NCI-H1105 treated with DMSO at 0.1 percent for 48 hours (cell line): ENCODE results near the gene C11orf52.
"Not testable (repeated sequence)": the region's sequence is repeated elsewhere in the genome, so short reads cannot be mapped to it uniquely, and the experiment has no call there.

Source experiments
- DNase-seq: peaks from one replicate; lab custom pipeline; 2025; lab: John Stamatoyannopoulos, UW

C11orf52 gene, protein sequence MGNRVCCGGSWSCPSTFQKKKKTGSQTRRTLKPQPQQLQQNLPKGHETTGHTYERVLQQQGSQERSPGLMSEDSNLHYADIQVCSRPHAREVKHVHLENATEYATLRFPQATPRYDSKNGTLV

DNA sequence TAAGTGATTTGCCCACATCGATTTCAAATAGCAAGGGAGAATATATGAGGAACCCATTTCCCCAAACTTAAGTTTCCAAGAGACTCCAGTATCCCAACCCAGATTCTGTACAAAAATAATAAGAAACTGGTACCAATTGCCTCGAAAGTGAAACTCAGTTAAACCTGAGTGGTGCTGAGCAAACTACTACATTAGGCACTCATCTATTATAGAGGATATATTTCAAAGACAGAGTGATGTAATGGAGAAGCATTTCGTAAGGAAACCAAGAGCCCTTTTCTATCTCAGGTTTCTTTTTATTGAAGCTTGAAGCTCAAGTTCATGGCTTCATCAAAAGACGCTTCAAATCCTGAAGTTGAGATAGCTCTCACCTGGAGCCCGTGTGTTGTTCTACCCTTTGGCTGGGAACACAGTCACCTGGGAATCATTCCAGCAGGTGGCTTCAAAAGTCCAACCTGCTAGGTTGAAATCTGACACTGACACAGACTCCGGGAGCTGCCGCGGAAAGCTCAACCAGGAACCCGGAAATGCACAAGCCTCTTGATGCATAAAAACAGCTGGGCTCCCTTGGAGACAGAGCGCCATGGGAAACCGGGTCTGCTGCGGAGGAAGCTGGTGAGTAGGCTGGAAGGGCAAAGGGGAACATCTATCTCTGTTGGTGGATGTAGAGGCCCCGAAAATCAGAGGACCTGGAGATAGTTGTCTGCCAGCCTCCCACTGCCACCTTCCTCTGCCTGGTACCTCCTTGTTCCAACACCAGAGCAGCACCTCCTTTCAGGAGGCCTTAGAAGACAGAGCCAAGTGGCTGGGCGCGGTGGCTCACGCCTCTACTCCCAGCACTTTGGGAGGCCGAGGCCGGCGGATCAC is at the start of gene C11orf52:
TSS of gene C11orf52 (plus strand) at position 524 of the 867 bp plus-strand sequence. CDS start at position 584, 60 bp downstream.
- DNase-seq: peak; percentile 94

DNA sequence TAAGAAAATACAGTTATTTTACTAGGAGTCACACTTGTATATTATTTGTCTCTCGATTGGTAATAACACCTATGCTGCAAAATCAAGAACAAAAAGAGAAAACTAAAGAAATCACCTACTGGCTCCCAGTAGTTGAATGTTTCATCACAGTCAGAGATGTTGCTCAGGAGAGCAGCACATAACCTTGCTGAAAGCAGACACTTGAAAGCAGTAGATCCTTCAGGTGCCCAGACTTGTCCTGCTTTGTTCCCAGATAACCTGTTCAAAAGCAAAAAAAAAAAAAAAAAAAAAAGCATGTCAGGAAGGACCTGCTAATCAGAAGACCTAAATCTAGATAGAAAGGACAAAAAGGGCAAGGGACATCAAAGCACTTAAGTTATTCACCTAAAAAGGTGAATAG is 48.6 kb upstream of the C11orf52 start:
- peak; percentile 12 for DNase-seq

DNA sequence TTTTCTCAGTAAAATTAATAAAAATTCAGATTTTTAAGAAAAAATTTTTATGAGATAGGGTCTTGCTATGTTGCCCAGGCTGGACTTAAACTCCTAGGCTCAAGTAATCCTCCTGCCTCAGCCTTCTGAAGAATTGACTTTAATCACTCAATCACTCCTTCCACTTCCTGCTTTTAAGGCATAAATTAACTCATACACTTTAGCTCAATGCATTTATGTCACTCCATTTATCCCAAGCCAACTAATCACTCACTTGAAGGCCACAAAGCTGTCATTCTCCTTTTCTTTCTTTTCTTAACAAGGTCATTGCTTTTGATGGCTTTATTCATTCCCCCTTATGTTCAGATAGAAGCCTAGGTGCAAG is 48.2 kb upstream of the C11orf52 start:
- DNase-seq: no peak

DNA sequence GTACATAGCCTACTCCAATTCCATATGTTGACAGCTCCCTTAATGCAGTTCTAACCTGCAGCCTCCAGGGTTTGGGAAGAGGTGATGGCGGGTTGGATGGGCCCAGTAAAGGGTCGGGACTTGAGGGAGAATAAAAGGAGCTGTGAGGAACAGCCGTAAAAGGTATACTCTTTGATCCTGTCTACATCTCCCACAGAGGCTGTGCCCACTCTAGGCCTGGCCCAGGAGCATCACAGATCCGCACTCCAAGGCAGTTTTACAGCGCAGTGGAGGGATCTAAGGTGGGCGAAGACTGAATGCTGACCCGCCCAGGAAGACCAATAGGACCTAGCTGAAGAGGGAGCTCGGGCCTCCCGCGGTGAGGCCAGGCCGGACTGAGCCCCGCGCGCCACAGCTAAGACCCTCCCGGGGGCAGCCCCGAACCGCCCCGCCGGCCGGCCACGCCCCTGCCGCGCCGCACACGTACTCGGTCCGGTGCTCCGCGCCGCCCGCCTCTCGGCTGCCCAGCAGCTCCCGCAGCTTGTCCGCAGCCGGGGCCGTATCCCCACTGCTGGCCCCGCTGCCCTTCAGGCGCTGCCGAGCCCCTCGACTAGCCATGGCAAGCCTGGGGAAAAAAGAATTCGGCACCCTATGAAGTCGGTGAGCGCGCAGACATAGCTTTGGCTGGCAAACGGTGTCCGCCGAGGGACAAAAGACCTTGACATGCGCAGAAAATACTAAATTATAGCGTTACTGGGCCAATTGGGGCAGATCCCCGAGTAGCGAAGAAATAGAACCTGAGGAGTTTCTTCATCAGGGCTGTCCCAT is 47.6 kb upstream of the C11orf52 start, which contains the start of gene ALG9:
TSS of gene ALG9 (minus strand) at position 696 of the 807 bp plus-strand sequence. CDS start at position 597, 99 bp downstream.
- DNase-seq: peak; percentile 85

DNA sequence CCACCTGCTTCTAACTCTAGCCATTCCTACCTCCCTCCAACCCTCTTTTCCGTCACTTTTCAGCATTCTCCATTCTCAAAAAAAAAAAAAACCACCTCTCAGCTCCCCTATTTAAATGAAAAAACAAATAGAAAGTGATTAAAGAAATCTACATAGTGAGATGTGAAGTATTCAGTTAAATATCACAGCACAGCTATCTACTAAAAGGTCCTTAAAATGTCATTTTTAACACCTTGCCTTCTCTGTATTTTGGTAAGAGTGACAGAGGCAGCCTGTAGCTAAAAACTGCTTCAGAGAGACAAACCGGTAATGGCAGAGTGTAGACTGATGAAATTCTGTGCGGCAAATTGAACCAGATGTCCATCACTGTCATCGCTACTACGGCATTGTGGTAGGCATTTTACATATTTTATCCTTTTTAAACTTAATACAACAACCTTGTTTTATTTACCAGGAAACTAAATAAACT is 47.0 kb upstream of the C11orf52 start:
- no peak for DNase-seq

DNA sequence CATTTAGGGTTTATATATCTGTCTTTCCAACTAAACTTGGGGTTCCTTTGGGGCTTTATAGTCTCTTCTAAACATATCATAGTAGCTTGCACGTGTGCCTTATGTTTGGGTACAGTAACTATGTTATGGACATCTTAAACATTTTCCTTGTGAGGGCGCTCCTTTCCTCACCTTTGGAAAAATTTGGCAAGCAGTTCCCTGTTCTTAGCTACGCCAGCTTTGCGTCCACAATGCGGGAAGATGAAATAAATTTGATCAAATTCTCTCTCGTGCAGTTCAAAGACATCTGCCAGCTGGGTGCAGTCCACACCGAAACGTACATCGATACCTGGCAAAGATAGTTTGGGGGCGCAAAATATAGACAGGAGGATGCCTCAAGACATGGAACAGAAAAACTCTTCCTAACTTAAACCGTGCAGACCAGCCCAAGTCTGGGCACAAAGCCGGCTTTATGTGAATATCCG is 40.3 kb upstream of the C11orf52 start:
- DNase-seq: peak; percentile 70

DNA sequence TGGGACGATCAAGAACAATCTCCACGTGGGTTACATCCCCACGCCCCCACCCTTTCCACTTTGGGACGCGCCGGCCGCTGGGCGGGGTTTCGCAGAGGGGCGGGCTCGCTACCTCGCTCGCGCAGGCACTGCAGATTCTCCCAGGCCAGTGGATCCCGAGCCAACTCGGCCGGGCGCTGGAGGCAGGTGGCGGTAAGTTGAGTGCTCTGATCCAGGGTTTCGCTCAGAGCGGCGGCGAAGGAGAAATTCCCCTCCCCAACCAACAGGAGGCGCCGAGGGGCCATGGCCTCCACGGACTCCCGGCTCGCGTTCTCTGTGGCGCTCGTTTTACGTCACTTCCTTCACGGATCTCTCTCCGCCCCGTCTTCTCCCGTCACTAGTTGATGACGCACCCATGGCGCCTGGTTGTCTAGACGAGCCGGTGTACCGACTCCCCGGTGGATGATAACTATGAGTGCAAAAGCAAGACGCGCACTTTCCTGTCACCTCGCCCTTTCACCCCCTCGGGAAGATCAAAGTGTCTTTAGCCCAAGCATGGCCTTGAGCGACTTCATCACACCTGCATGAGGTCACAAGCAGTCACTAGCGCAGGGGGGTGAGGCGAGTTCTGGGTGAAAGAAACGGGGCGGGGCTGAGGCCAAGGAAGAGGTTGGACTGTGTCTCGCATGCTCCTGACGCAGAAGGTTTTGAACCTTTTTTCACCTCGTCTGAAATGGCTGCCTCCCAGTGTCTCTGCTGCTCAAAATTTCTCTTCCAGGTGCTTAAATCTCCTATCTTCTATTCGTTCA is 39.7 kb upstream of the C11orf52 start, which contains the start of the genes CFAP68 and FDXACB1:
TSS of gene CFAP68 (plus strand) at position 693 of the 788 bp plus-strand sequence. CDS start at position 713, 20 bp downstream.
TSS of gene FDXACB1 (minus strand) at position 317 of the 788 bp plus-strand sequence. CDS start at position 284, 33 bp downstream.
- peak; percentile 99 for DNase-seq

DNA sequence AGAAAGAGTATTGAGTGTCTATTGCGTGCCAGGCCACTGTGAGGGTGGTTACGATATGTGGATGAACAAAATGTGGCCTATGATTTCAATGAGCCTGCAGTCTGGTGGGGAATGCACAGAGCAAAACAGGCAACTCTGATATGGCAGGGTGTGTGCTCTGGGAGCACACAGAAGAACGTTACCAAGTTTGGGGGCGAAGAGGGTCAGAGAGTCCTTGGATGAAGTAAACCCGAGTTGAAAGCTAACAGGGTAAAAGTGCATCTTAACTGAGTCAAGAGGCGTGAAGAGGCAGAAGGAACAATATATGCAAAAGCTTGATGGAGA is 39.1 kb upstream of the C11orf52 start:
- DNase-seq: no peak

DNA sequence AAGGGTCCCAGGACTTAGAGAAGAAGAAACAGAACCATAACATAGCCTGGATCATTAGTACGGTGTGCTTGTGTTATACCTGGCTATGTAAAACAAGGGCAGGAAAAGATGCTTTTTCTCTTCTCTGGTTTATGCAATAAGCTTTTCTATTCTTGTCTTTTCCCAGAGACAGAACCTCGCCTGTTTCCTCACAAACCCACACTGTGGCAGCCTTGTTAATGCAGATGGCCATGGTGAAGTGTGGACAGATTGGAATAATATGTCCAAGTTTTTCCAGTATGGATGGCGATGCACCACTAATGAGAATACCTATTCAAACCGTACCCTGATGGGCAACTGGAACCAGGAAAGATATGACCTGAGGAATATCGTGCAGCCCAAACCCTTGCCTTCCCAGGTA is 36.5 kb upstream of the C11orf52 start:
- DNase-seq: no peak

DNA sequence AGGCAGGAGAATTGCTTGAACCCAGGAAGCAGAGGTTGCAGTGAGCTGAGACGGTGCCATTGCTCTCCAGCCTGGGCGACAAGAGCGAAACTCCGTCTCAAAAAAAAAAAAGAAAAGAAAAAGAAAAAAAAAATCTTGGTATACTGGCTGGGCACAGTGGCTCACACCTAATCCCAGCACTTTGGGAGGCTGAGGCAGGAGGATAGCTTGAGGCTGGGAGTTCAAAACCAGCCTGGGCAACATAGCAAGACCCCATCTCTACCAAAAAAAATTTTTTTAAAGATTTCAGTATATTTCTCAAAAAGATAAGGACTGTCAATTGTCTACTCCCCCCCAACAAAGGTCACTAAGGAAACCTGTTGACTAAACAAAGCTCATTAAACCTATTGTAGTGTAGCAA is 33.7 kb upstream of the C11orf52 start:
- DNase-seq: not testable (repeated sequence)

DNA sequence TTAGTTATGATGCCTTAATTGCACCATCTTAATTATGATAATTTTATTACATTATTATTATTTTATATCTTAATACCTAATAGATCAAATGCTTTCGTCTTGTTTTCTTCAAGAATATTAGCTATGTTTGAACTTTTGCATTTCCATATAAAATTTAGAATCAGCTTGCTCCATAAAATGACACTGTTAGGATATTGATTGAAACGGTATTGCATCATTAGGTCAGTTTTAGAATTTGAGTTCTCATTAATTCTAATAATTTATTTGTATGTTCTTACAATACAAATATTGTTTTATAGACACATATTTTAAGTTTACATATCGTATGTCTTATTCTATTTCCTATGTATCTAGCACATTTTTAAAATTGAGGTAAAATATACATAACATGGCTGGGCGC is 32.7 kb upstream of the C11orf52 start:
- no peak for DNase-seq

DNA sequence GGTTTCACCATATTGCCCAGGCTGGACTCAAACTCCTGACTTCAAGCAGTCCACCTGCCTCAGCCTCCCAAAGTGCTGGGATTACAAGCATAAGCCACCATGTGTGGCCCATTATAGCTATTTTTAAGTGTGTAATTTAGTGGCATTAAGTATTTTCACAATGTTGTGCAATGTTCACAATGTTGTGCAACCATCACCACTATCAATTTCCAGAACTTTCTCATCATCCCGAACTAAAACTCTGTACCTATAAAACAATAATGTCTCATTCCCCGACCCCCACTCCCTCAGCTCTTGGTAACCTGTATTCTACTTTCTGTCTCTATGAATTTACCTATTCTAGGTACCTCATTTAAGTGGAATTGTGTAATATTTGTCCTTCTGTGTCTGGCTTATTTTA is 31.9 kb upstream of the C11orf52 start:
- no peak for DNase-seq

DNA sequence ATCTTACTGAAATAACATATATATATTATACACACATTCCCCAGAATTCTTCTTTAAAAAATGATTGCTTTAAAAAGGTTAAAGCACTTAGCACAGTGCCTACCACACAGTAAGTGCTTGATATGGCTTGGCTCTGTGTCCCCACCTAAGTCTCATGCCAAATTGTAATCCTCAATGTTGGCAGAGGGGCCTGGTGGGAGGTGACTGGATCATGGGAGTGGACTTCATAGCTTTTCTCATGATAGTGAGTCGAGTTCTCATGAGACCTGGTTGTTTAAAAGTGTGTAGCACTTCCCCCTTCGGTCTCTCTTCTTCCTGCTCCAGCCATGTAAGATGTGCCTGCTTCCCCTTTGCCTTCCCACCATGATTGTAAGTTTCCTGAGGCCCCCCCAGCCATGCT is 13.3 kb upstream of the C11orf52 start:
- no peak for DNase-seq

DNA sequence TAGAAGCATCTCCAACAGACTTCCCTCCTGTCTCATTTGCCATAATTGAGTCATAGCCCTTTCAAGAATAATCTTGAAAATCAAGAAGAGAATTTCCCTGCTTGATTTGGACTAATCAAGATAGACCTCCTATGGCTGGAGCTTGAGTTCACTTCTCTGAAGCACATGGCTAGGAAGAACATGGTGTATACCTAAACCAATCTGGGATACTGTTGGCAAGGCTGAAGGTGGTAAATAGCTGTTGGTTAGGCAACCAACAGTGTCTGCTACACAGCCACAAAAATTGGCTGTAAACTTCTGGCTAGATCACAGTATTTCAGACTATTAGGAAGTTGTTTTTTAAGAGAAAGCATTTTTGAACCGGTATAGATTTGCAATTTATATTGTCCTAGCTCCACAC is 12.0 kb upstream of the C11orf52 start:
- no peak for DNase-seq

DNA sequence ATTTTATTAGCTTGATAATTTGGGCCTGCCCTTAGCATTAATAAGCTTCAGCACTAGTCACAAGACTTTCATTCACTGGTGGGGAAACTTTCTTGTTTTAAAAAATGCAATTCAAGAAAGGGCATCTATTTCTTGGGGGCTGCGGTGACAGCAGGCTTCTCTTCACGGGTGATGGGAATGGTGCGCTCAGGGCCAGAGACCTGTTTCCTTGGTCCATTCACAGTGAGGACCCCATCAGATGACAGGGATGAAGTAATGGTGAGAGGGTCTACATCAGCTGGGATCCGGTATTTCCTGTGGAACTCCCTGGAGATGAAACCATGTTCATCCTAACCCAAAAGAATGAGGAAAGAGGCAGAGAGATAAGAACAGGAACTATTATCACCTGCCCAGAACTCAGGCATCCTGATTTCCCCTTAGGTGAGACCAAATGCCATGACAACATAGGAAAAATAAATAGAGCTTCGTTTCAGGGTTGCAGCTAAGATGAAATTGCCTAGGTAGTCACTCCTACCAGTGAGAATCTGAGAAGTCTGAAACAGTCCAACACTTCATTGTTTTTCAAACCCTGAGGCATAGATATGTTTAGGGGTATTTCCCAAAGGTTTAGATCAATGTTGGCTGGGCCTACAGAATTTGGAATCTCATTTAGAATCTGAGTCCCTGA is 9.9 kb upstream of the C11orf52 start:
- no peak for DNase-seq

DNA sequence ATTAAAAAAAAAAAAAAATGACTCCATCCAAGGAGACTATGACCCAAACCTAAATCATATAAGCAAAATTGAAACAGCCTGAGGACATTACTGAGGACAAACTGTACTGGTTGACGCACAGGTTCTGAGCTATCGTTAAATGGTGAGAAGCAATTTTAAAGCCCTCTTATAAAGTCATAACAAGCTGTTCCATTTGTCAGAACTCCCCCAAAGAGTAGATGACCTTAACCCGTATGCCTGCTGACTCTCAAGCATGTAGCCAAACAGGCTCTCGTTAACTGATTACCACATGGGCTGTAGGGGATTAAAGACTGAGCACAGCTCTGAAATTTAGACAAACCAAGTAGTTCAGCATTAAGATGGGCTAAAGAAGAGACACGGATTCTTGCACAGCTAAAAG is 9.3 kb upstream of the C11orf52 start:
- DNase-seq: no peak

DNA sequence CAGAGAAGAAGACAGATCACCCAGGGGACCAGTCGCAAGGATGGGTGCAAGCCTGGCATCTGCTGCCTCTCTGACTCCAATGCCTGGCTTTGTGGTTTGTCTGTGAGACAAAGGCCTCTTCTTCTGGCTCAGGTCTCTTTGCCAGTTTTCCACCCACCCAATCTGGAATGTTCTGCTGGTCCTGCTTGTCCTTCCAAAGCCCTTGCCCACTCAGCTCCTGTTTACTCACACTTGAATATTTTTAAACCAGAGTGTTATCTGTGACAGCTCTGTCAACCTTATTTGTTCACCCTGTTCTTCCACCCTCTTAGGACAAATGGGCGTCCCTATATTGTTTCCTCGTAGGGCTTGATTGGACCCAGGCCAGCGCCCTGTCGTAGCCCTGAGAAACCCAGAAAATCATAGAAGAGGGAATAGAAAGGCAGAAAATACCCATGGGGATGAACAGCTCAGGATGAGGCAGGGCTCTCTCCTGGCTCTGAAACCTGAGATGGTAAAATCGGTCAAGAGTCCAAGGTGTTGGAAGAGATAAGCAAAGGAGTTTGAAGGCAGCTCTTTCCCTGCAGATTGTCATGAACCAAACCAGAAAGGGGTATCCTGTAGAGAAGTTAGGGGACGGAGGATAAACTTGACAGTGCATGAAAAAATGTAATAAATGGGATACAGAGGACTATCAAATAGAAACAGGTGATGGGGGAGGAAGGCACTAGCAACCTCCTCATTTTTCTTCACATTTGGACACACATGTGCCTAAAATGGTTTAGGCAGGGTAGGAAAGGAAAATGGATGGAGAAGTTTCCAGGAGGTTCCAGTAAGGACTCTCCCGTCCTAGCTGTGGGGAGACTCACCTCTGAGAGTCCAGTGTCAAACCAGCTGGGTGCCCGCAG is 7.8 kb upstream of the C11orf52 start:
- no peak for DNase-seq

DNA sequence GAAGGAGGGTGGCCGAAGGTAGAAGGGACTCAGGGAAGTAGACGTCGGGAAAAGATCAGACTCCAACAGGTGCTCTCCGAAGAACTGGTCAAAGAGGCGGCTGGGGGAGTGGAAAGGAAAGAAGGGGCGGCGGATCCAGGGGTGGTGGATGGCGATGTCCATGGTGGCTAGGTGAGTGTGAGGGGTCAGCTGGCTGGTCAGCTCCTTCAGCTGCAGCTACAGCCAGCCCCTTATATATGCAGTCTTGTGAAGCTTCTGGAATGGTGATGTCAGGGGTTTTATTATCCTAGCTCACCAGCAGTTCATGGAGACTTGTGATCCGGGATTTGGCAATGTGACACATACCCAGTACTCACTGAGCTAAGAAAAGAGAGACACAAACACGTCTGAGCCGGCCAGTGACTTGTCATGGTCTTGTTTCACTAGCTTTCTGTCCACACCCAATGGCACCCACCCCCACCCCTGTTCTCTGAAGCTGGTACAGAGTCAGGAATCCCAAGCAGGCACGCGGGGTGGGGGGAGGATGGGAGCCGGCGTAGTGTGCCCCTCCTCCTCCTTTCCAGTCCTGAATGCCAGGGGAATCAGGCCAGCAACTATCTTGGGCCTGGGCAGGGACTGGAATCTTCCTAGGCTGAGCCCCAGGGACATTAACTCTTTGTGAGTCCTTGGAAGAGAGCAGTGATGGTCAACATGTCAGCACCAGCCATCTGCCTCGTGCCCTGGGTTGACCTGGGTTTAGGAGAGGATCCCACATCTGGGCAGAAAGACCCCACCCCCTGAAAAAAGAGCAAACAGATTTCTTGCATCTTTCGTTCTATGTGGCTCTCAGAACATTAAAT is 6.9 kb upstream of the C11orf52 start, which contains the start of gene CRYAB:
TSS of gene CRYAB (minus strand) at position 208 of the 839 bp plus-strand sequence. CDS start at position 162, 46 bp downstream.
- no peak for DNase-seq

DNA sequence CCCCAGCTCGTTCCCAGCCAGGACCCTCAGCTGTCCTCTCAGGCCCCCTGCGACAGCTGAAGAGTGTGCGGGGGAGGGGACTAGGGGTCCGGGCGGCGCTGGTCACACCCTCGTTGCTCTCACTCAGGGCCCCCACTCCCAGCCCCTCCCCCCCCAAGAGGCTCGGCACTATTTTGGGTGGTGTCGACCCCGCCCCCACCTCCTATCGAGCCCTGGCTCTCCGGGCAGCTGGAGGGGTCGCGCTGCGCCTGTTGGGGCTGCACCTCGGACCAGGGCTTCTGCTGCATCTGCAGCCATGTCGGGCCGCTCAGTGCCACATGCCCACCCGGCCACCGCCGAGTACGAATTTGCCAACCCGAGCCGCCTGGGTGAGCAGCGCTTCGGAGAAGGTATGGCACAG is 6.2 kb upstream of the C11orf52 start, which contains the start of gene HSPB2:
TSS of gene HSPB2 (plus strand) at position 200 of the 400 bp plus-strand sequence. CDS start at position 296, 96 bp downstream.
- no peak for DNase-seq
